Measurements from ENCODE around the gene SOWAHC.
"Not testable (repeated sequence)": the region's sequence is repeated elsewhere in the genome, so short reads cannot be mapped to it uniquely, and the experiment has no call there.

SOWAHC gene

DNA sequence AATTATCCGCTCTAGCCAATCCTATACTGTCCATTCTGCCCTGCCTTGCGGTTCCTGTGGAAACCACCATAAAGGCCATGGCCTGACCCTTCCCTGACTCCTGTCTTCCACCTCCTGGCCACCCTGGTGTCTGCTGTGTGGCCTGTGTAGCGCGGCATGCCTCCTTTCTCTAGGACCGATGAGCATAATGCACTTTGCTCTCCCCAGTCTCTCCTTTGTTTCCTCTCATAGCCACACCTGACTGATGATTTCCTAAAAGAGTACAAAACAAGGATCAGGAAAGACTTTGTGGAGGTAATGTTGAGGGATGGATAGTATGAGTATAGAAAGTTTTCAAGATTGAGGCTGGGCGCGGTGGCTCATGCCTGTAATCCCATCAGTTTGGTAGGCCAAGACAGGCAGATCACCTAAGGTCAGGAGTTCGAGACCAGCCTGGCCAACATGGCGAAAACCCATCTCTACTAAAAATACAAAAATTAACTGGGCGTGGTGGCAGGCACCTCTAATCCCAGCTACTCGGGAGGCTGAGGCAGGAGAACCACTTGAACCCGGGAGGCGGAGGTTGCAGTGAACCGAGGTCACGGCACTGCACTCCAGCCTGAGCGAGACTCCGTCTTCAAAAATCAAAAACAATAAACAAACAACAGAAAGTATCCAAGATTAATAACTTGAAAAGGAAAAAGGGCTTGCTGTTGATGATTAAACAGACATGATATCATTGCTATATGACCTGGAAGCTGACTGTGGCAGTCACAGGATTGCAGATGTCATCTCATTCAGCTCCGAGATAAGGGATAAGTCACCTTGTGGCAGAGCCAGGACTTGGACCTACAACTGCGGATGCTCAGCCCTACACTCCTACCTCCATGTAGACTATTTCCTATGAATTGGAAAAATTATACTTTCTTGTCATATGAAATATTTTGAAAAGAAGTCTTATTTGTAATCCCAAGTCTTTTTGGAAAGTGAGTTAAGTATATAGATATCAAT is 16.6 kb downstream of the SOWAHC start:
- DNase-seq (ENCODE audit: low spot score in 2 of 2), result no peak
- peaks cover 1% of the 10 kb centered on the region for H3K9me3 Mint-ChIP-seq
- H3K27me3 Mint-ChIP-seq, result no peaks in the 10 kb centered on the region
- H3K4me3 Mint-ChIP-seq, result no peak overlapping the region
- H3K4me1 Mint-ChIP-seq, result no peaks in the 10 kb centered on the region
- ATAC-seq (ENCODE audit: low read depth), result no peak
- no peaks in the 10 kb centered on the region for H3K36me3 Mint-ChIP-seq
- no peak overlapping the region for H3K27ac Mint-ChIP-seq

DNA sequence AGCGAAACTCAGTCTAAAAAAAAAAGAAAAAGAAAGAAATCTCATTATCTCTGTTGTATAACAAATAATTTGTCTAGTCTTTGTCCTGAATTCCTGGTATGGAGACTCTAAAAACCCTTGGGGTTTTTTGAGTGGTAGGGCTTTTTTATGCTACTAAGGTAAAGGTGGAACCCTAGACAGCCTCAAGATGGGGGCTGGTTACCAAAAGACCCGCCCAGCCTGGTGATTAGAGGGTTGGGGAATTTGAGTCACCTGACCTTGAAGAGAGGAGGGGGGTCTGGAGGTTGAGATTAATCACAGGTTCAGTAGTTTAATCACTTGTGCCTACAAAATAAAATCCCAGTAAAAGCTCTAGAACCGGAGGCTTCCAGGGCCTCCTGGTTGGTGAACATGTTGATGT is 17.6 kb downstream of the SOWAHC start:
- Mint-ChIP-seq H3K27me3 (no peaks in the 10 kb centered on the region), H3K9me3 (peaks cover 1% of the 10 kb centered on the region), H3K4me3 (no peak overlapping the region), H3K27ac (no peak overlapping the region), H3K36me3 (no peaks in the 10 kb centered on the region), H3K4me1 (no peaks in the 10 kb centered on the region)
- no peak for ATAC-seq (ENCODE audit: low read depth)
- DNase-seq (ENCODE audit: low spot score in 2 of 2), result no peak

DNA sequence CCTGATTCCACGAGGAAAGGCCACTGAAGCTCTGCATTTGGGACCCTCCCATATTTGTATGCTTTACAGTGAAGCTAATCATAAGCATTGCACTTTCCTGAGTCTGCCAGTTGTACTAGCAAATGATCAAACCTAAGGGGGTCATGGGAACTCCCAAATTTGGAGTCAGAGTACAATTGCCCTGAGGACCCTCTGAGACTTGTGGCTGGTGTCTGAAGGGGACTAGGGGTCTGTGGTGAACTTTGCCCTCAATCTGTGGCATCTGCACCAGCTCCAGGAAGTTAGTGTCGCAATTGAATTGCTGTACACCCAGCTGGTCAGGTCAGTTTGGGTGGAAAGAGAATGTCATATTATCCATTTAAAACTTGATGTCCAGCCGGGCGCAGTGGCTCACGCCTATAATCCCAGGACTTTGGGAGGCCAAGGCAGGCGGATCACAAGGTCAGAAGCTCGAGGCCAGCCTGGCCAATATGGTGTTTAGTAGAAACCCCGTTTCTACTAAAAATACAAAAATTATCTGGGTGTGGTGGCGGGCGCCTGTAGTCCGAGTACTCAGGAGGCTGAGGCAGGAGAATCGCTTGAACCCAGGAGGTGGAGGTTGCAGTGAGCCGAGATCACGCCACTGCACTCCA is 18.1 kb downstream of the SOWAHC start:
- ATAC-seq (ENCODE audit: low read depth) (no peak), DNase-seq (ENCODE audit: low spot score in 2 of 2) (no peak)
- no peak overlapping the region for H3K4me3 Mint-ChIP-seq
- H3K27ac Mint-ChIP-seq, result no peak overlapping the region
- H3K4me1 Mint-ChIP-seq, result no peaks in the 10 kb centered on the region
- H3K36me3 Mint-ChIP-seq, result no peaks in the 10 kb centered on the region
- H3K27me3 Mint-ChIP-seq, result no peaks in the 10 kb centered on the region
- H3K9me3 Mint-ChIP-seq, result peaks cover 1% of the 10 kb centered on the region

DNA sequence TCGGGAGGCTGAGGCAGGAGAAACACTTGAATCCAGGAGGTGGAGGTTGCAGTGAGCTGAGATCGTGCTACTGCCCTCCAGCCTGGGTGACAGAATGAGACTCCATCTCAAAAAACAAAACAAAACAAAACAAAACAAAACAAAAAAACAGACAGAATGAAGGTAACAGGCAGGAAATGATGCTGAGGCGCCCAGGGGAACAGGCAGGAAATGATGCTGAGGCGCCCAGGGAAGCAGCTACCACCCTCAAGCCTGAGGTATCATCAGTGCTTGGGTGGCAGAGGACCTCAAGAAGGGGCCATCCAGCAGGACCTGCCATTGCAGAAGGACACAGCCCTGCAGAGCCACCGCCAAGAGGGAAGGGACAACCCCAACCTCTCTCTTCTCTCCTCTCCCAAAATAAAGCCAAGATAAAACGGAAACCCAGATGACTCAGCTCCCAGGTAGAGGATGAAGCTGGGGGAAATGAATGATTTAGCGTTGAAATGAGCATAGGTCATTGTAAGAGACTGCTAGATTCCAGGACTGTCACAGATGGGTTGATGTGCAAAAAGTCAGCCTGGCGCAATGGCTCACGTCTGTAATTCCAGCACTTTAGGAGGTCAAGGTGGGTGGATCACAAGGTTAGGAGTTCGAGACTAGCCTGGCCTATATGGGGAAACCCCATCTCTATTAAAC is 19.3 kb downstream of the SOWAHC start:
- H3K27me3 Mint-ChIP-seq, result no peaks in the 10 kb centered on the region
- no peak overlapping the region for H3K27ac Mint-ChIP-seq
- H3K4me1 Mint-ChIP-seq, result no peaks in the 10 kb centered on the region
- H3K36me3 Mint-ChIP-seq, result no peaks in the 10 kb centered on the region
- peaks cover 1% of the 10 kb centered on the region for H3K9me3 Mint-ChIP-seq
- DNase-seq (ENCODE audit: low spot score in 2 of 2) (no peak), ATAC-seq (ENCODE audit: low read depth) (no peak)
- H3K4me3 Mint-ChIP-seq, result no peak overlapping the region

DNA sequence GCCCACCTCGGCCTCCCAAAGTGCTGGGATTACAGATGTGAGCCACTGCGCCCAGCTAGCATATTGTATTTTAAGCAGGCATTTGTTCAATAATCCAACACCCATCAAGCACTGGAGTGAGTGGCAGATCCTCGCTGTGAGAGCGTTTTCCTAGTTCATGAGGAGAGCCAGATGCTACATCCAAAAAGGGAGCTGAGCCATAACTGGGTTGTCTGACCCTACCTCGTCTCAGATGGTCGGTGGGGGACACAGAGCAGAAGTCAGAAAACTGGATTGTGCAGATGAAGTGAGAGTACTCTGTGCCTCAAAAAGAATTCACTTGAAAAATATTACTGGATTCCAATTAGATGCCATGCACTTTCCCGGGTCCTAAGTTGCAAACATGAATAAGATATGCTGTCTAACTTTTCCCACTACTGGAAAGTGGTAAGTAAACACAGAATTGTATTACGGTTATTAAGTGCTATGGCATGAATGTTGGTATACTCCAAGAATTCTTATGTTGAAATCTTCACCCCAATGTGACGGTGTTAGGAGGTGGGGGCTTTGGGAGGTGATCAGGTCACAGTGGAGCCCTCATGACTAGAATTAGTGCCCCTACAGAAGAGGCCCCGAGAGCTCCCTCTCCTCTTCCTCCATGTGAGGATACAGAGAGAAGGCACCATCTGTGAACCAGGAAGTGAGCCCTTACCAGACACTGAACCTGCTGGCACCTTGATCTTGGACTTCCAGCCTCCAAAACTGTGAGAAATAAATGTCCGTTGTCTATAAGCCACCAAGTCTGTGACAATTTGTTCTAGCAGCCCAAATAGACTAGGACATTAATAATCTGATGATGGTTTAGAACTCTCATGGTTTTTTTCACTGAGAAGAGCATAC is 21.5 kb downstream of the SOWAHC start:
- Mint-ChIP-seq H3K4me3 (no peak overlapping the region), H3K36me3 (no peaks in the 10 kb centered on the region), H3K9me3 (peaks cover 1% of the 10 kb centered on the region), H3K27ac (no peak overlapping the region), H3K27me3 (no peaks in the 10 kb centered on the region), H3K4me1 (no peaks in the 10 kb centered on the region)
- ATAC-seq (ENCODE audit: low read depth), result no peak
- DNase-seq (ENCODE audit: low spot score in 2 of 2), result no peak

DNA sequence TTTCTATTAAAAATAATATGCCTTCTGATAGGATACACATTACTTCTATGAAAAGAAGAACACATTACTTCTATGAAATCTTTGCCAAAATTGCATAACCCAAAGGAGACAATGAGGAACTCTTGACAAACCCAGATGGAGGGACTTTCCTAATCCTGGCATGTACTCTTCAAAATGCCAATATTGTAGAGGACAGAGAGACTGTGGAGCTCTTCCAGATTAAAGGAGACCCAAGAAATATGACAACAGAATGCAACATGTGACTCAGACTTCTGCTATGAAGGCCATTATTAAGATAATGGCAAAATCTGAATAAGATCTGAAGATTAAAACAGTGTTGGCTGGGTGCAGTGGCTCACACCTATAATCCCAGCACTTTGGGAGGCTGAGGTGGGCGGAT is 22.2 kb downstream of the SOWAHC start:
- H3K4me1 Mint-ChIP-seq, result no peaks in the 10 kb centered on the region
- no peaks in the 10 kb centered on the region for H3K27me3 Mint-ChIP-seq
- peaks cover 1% of the 10 kb centered on the region for H3K9me3 Mint-ChIP-seq
- no peak overlapping the region for H3K27ac Mint-ChIP-seq
- no peak for DNase-seq (ENCODE audit: low spot score in 2 of 2)
- ATAC-seq (ENCODE audit: low read depth), result no peak
- H3K36me3 Mint-ChIP-seq, result no peaks in the 10 kb centered on the region
- H3K4me3 Mint-ChIP-seq, result no peak overlapping the region

DNA sequence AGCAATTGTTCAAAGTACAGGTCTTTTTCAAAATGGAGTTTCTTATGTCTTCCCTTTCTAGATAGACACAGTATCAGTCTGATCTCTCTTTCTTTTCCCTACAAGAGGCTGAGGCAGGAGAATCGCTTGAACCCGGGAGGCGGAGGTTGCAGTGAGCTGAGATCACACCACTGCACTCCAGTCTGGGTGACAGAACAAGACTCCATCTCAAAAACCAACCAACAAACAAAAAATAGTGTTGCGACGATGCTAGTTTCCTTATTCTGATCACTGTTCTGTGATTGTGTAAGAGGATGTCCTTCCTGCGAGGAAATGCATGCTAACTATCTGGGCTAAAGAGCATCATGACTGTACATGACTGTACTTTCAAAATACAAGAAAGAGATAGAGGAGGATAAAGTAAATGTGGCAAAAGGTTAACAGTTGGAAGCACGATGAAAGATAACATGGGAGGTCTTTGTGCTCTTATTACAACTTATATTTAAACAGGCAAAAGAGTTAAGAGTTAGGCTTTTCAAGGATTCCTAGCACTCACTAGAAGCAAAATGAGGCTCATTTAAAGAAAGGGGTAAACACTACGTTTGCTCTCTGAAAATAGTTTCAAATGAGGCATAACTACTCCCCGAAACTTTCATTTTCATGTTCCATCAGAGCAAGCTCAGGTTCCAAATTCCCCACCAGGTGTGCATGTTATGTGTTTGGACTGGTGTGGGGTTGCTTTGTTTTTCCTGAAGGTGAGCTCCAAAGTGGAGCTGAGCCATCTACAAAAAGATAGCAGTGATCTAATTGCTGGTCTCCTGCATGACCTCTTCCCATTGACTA is 23.8 kb downstream of the SOWAHC start:
- DNase-seq (ENCODE audit: low spot score in 2 of 2) (no peak), ATAC-seq (ENCODE audit: low read depth) (no peak)
- H3K27ac Mint-ChIP-seq, result no peak overlapping the region
- H3K9me3 Mint-ChIP-seq, result no peaks in the 10 kb centered on the region
- no peaks in the 10 kb centered on the region for H3K36me3 Mint-ChIP-seq
- H3K4me1 Mint-ChIP-seq, result no peaks in the 10 kb centered on the region
- H3K27me3 Mint-ChIP-seq, result no peaks in the 10 kb centered on the region
- H3K4me3 Mint-ChIP-seq, result no peak overlapping the region

DNA sequence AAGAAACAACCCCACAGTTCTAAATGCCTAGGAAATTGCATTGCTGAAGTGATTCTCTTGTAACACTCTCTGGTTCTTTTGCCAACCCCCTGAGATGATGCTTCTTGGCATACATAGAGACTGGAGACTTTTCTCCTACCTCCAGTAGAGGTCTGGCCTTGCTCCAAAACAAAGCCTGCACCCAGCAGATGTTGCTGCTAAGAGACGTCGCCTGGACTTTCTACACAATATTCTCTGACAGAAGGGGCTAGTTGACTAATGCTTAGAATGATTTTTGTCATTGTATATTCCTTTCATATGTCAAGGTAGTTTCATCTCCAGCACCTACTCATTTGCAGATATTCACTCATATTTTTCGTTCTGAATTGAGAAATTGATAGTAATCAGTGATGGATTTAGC is 24.6 kb downstream of the SOWAHC start:
- ATAC-seq (ENCODE audit: low read depth) (no peak), DNase-seq (ENCODE audit: low spot score in 2 of 2) (no peak)
- H3K4me3 Mint-ChIP-seq, result no peak overlapping the region
- no peaks in the 10 kb centered on the region for H3K9me3 Mint-ChIP-seq
- H3K36me3 Mint-ChIP-seq, result no peaks in the 10 kb centered on the region
- no peaks in the 10 kb centered on the region for H3K27me3 Mint-ChIP-seq
- no peak overlapping the region for H3K27ac Mint-ChIP-seq
- no peaks in the 10 kb centered on the region for H3K4me1 Mint-ChIP-seq

DNA sequence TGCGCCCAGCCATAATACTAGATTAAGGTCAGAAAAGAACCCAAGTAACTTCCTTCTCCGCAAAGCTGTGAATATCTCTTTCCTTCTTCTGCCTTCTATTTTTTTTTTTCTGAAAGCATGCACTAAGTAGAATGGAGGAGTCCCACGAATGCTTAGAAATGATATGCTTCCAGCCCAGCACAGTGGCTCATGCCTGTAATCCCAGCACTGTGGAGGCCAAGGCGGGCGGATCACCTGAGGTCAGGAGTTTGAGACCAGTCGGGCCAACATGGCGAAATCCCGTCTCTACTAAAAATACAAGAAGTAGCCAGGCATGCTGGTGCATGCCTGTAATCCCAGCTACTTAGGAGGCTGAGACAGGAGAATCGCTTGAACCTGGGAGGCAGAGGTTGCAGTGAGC is 25.8 kb downstream of the SOWAHC start:
- H3K27ac Mint-ChIP-seq; H3K4me3 Mint-ChIP-seq; H3K27me3 Mint-ChIP-seq; H3K4me1 Mint-ChIP-seq; DNase-seq (ENCODE audit: low spot score in 2 of 2); H3K36me3 Mint-ChIP-seq; ATAC-seq (ENCODE audit: low read depth); H3K9me3 Mint-ChIP-seq: not testable (repeated sequence)

DNA sequence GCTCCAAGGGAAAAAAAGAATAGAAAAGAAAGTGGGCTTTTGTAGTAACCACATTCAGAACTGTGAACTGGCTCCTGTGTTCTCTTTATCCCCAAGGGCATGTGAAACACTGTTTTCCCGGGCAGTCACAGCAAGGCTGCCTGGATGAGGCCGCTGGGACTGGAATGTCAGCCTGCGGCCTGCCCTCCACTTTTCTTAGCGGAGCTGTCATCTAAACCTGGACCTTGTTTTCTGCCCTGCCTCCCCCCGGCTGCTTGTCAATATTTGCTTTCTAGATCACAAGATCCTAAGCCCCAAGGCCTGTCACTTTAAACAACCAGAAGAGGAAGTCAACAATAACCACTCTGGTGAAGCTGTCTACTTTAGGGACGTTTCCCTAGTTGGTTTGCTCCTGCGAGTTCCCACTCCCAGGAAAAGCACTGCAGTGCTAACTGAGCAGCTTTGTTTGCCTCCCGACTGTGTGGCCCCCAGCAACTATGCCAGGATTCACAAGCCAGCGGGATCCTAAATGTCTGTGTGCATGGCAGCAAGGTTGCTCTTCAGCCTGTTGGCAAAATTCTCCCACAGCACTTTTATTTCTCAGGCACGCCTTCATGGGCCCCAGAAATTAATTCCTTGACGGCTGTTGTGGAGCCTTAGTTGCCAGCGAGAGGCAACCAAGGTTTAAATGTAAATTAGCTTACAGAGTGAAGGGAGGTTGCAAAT is 30.6 kb downstream of the SOWAHC start:
- no peaks in the 10 kb centered on the region for H3K27me3 Mint-ChIP-seq
- H3K9me3 Mint-ChIP-seq, result no peaks in the 10 kb centered on the region
- H3K36me3 Mint-ChIP-seq, result no peaks in the 10 kb centered on the region
- H3K27ac Mint-ChIP-seq, result no peak overlapping the region
- ATAC-seq (ENCODE audit: low read depth), result no peak
- no peak for DNase-seq (ENCODE audit: low spot score in 2 of 2)
- no peak overlapping the region for H3K4me3 Mint-ChIP-seq
- no peaks in the 10 kb centered on the region for H3K4me1 Mint-ChIP-seq

DNA sequence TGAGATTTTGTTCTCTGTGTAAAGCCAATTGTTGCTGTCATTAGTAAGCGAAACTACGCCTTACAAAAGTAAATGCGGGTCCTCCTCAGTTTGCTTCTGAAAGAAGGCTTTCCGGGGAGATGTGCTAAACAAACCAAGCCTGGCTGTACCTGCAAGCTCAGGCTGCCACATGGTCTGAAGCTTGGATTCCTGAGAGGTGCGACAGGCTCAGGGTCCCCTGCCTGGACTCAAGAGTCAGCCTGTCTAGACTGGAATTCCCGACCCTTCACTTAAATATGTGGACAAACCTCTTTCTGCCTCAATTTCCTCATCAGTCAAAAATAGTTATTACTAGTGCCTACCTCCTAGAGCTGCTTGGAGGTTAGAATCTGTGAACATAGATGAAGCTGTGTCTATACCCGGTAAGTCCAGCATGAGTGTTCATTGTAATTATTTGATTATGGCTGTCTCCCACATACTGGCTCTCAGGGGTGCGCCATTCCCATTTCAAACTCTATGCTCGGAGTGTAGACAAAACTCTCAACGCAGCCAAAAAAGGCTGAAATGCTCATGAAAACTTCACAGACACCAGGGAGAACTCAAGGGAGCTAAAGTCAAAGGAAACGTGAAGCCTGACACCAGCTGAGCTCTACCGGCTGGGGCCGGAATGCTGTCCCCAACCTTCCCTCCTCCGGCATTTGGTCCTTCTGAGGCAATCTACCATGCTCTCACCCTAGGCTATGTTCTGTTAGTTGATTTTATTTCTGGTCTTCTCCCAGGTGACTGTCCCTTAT is 31.4 kb downstream of the SOWAHC start:
- Mint-ChIP-seq H3K36me3 (no peaks in the 10 kb centered on the region), H3K27ac (no peak overlapping the region), H3K9me3 (no peaks in the 10 kb centered on the region), H3K4me3 (no peak overlapping the region), H3K27me3 (no peaks in the 10 kb centered on the region), H3K4me1 (no peaks in the 10 kb centered on the region)
- ATAC-seq (ENCODE audit: low read depth) (no peak), DNase-seq (ENCODE audit: low spot score in 2 of 2) (no peak)

DNA sequence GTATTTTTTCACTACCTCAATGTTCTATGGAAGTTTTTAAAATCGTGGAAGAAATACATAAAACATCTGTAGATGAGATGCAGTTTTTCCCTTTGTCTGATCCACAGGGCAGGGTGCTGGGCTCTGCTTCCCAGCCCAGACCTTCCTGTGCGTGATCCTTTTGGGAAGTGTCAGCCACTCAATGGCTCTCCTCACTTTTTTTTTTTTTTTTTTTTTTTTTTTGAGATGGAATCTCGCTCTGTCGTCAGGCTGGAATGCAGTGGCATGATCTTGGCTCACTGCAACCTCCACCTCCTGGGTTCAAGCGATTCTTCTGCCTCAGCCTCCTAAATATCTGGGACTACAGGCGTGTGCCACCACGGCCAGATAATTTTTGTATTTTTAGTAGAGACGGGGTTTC is 32.8 kb downstream of the SOWAHC start:
- no peaks in the 10 kb centered on the region for H3K9me3 Mint-ChIP-seq
- no peaks in the 10 kb centered on the region for H3K27me3 Mint-ChIP-seq
- no peak overlapping the region for H3K4me3 Mint-ChIP-seq
- H3K4me1 Mint-ChIP-seq, result no peaks in the 10 kb centered on the region
- DNase-seq (ENCODE audit: low spot score in 2 of 2), result no peak
- no peak for ATAC-seq (ENCODE audit: low read depth)
- no peak overlapping the region for H3K27ac Mint-ChIP-seq
- no peaks in the 10 kb centered on the region for H3K36me3 Mint-ChIP-seq
